Smooth muscle cell (in vitro differentiated cells): ENCODE data around the gene C1QTNF2. TPM values are rescaled to one million over a fixed set of nuclear protein-coding genes. Genes with fewer than 3 reads are reported as not detected.

ENCODE experiments used
- DNase-seq: peaks from one replicate; lab custom pipeline; 2025; ENCODE audit not compliant: unreplicated experiment; lab: John Stamatoyannopoulos, UW
- H2AFZ ChIP-seq: fragments of 200-600 bp; sonication (generic); 2 replicates; pipeline ENCODE4 v1.6.0; 2016; ENCODE audit warnings: antibody characterized with exemption, low read depth, mild to moderate bottlenecking
- H3F3A ChIP-seq: fragments of 200-600 bp; sonication (generic); 2 replicates; pipeline ENCODE4 v1.6.0; 2017; ENCODE audit warnings: antibody characterized with exemption, low read depth
- H3K27ac ChIP-seq: fragments of 200-600 bp; sonication (generic); 2 replicates; pipeline ENCODE4 v1.5.1; 2016; ENCODE audit warnings: low read depth, mild to moderate bottlenecking
- H3K27me3 ChIP-seq: fragments of 200-600 bp; sonication (generic); 2 replicates; pipeline ENCODE4 v1.6.1; 2016; ENCODE audit warnings: low read depth, mild to moderate bottlenecking
- H3K36me3 ChIP-seq: fragments of 200-600 bp; sonication (generic); 2 replicates; pipeline ENCODE4 v1.5.1; 2016; ENCODE audit warnings: low read depth
- H3K4me1 ChIP-seq: fragments of 200-600 bp; sonication (generic); 2 replicates; pipeline ENCODE4 v1.5.1; 2016; ENCODE audit warnings: low read depth
- H3K4me2 ChIP-seq: fragments of 200-600 bp; sonication (generic); 2 replicates; pipeline ENCODE4 v1.6.0; 2016; ENCODE audit warnings: mild to moderate bottlenecking
- H3K4me3 ChIP-seq: fragments of 200-600 bp; sonication (generic); 2 replicates; pipeline ENCODE4 v1.5.1; 2016; ENCODE audit warnings: mild to moderate bottlenecking
- H3K79me2 ChIP-seq: fragments of 200-600 bp; sonication (generic); 2 replicates; pipeline ENCODE4 v1.6.0; 2016; ENCODE audit warnings: low read depth, mild to moderate bottlenecking
- H3K9ac ChIP-seq: fragments of 200-600 bp; sonication (generic); 2 replicates; pipeline ENCODE4 v1.6.0; 2016; ENCODE audit warnings: low read depth
- H3K9me3 ChIP-seq: fragments of 200-600 bp; sonication (generic); replicated peaks from 2 replicates; pipeline ENCODE4 v1.5.1; 2016; ENCODE audit warnings: low read depth
- H4K20me1 ChIP-seq: fragments of 200-600 bp; sonication (generic); 2 replicates; pipeline ENCODE4 v1.6.0; 2016; ENCODE audit warnings: low read depth
- WGBS: methylation state at CpG from one replicate; pipeline ENCODE4 v1.1.7; 2016; ENCODE audit warnings: low lambda C conversion rate; 5-methylcytosine and 5-hydroxymethylcytosine counted together
- polyA plus RNA-seq: library from polyadenylated mRNA; unstranded; fragments of >200 nt; fragmentation: Nextera tagmentation; extraction: Ambion mirVana; gene quantifications from 2 replicates; pipeline ENCODE4 v1.2.1, GENCODE V29; 2016
- total RNA-seq: library from RNA; depleted of rRNA; stranded (reverse); fragments of >200 nt; gene quantifications from 2 replicates; pipeline ENCODE4 v1.2.3, GENCODE V29; 2014
- TF ChIP-seq, protein P1 (sequence below): fragments of 200-600 bp; sonication (generic); IDR thresholded peaks from 2 replicates; pipeline ENCODE4 v1.5.1; 2017; ENCODE audit warnings: borderline replicate concordance, mild to moderate bottlenecking, antibody characterized with exemption; ENCODE audit not compliant: insufficient read depth, poor library complexity, severe bottlenecking

C1QTNF2 gene
- total and polyA plus RNA-seq, 2 experiments from 2014 or later = 0.85 to 2.6 TPM

GRCh38 chr5:160367885-160368284 is 2.5 kb downstream of the C1QTNF2 start:
- Histone ChIP-seq H3K4me3 (no peak overlapping the region), H3K4me2 (no peak overlapping the region), H3K4me1 (peaks cover 10% of the 10 kb centered on the region), H3K36me3 (no peaks in the 10 kb centered on the region), H3K27ac (no peak overlapping the region), H4K20me1 (no peaks in the 10 kb centered on the region), H3K27me3 (no peaks in the 10 kb centered on the region), H3K79me2 (no peaks in the 10 kb centered on the region), H3F3A (peaks cover 8% of the 10 kb centered on the region), H3K9ac (no peak overlapping the region), H3K9me3 (no peaks in the 10 kb centered on the region), H2AFZ (no peak overlapping the region)
- DNase-seq = no peak
- 96% methylated on average over 3 of the region's 3 CpGs for WGBS
- TF ChIP-seq, protein P1, sequence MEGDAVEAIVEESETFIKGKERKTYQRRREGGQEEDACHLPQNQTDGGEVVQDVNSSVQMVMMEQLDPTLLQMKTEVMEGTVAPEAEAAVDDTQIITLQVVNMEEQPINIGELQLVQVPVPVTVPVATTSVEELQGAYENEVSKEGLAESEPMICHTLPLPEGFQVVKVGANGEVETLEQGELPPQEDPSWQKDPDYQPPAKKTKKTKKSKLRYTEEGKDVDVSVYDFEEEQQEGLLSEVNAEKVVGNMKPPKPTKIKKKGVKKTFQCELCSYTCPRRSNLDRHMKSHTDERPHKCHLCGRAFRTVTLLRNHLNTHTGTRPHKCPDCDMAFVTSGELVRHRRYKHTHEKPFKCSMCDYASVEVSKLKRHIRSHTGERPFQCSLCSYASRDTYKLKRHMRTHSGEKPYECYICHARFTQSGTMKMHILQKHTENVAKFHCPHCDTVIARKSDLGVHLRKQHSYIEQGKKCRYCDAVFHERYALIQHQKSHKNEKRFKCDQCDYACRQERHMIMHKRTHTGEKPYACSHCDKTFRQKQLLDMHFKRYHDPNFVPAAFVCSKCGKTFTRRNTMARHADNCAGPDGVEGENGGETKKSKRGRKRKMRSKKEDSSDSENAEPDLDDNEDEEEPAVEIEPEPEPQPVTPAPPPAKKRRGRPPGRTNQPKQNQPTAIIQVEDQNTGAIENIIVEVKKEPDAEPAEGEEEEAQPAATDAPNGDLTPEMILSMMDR = no peak

DNA sequence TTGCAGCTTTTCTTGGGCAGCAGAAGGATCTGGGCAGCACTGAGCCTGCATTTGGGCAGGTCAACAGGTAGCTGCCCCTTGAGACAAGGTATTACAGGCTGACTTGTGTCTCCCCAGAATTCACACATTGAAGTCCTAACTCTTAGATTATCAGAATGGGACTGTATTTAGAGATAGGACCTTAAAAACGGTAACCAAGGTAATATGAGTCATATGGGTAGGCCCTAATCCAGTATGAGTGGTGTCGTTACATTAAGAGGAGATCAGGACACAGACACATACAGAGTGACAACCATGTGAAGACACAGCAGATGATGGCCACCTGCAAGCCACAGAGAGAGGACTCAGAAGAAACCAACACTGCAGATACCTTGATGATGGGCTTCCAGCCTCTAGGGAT is 3.2 kb downstream of the C1QTNF2 start:
- H3K9ac ChIP-seq = no peak overlapping the region
- no peak overlapping the region for H3K27ac ChIP-seq
- no peak for DNase-seq
- no peaks in the 10 kb centered on the region for H3K9me3 ChIP-seq
- H3K4me1 ChIP-seq = peaks cover 12% of the 10 kb centered on the region
- H3K79me2 ChIP-seq = no peaks in the 10 kb centered on the region
- H2AFZ ChIP-seq = no peak overlapping the region
- H3K27me3 ChIP-seq = no peaks in the 10 kb centered on the region
- no peak overlapping the region for H3K4me2 ChIP-seq
- WGBS = 23% methylated on average over 2 of the region's 2 CpGs
- H4K20me1 ChIP-seq = no peaks in the 10 kb centered on the region
- H3K4me3 ChIP-seq = no peak overlapping the region
- H3K36me3 ChIP-seq = no peaks in the 10 kb centered on the region
- TF ChIP-seq, protein P1 = no peak
- H3F3A ChIP-seq = peaks cover 8% of the 10 kb centered on the region

DNA sequence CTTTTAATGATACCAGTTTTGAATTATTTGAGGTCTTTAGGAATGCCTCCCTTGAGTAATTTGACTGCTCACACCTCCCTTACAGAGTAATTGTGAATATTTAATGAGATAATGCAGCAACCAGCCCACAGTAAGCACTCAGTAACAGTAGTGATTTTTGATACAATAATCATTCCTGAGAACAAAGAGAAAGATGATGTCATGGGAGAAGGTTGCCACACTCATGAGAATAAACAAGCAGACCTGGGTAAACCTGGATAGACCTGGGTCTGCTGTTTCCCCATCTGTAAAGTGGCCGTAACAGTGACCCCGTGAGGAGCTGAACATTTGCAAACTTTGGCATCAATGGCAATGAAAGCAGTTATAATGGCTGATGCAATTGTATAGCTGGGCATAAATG is 4.2 kb downstream of the C1QTNF2 start:
- Histone ChIP-seq H3K9ac (no peak overlapping the region), H3K36me3 (no peaks in the 10 kb centered on the region), H2AFZ (no peak overlapping the region), H3K4me2 (no peak overlapping the region), H4K20me1 (no peaks in the 10 kb centered on the region), H3F3A (peaks cover 8% of the 10 kb centered on the region), H3K79me2 (no peaks in the 10 kb centered on the region), H3K27ac (no peak overlapping the region), H3K4me1 (peaks cover 12% of the 10 kb centered on the region), H3K27me3 (no peaks in the 10 kb centered on the region), H3K4me3 (no peak overlapping the region), H3K9me3 (no peaks in the 10 kb centered on the region)
- TF ChIP-seq, protein P1 = no peak
- DNase-seq = no peak
- 87% methylated on average over 2 of the region's 2 CpGs for WGBS

- WGBS = 73% methylated on average over 13 of the region's 13 CpGs
- peak overlapping the region; percentile 47 for H3K4me2 ChIP-seq
- TF ChIP-seq, protein P1 = no peak
- H3K9ac ChIP-seq = no peak overlapping the region
- no peaks in the 10 kb centered on the region for H3K36me3 ChIP-seq
- H3K79me2 ChIP-seq = no peaks in the 10 kb centered on the region
- H3K9me3 ChIP-seq = no peaks in the 10 kb centered on the region
- H3F3A ChIP-seq = peaks cover 8% of the 10 kb centered on the region
- H2AFZ ChIP-seq = peak overlapping the region; percentile 80
- H3K27ac ChIP-seq = peak overlapping the region; percentile 48
- no peak for DNase-seq
- H4K20me1 ChIP-seq = no peaks in the 10 kb centered on the region
- no peak overlapping the region for H3K4me3 ChIP-seq
- H3K27me3 ChIP-seq = no peaks in the 10 kb centered on the region
- peaks cover 16% of the 10 kb centered on the region for H3K4me1 ChIP-seq
Observed at GRCh38 chr5:160363660-160364395, 6.6 kb downstream of the C1QTNF2 start.
